Stromal cell of bone marrow (primary cell): ENCODE data around the gene MYO1C.
"Not testable (repeated sequence)": the region's sequence is repeated elsewhere in the genome, so short reads cannot be mapped to it uniquely, and the experiment has no call there.

ENCODE experiments used
- DNase-seq: peaks from one replicate; pipeline ENCODE4 v3.0.0-alpha.2; 2012; ENCODE audit warnings: low read depth

The MYO1C gene

GRCh38 chr17:1492249-1493206, at the start of gene MYO1C:
MYO1C (minus strand) TSS chr17:1492686; CDS start chr17:1492487, 199 bp downstream.
- no peak for DNase-seq

GRCh38 chr17:1541367-1541904, 49.0 kb upstream of the MYO1C start:
- DNase-seq, result no peak

GRCh38 chr17:1539811-1540210, 47.3 kb upstream of the MYO1C start:
- no peak for DNase-seq

- DNase-seq, result no peak
These were observed 43.3 kb upstream of the MYO1C start for GRCh38 chr17:1535737-1536136.

GRCh38 chr17:1533661-1534325, 41.3 kb upstream of the MYO1C start:
- no peak for DNase-seq

GRCh38 chr17:1532836-1533602, 40.5 kb upstream of the MYO1C start:
- DNase-seq, result no peak

GRCh38 chr17:1529863-1530262, 37.4 kb upstream of the MYO1C start:
- no peak for DNase-seq

- DNase-seq, result not testable (repeated sequence)
These were observed 34.4 kb upstream of the MYO1C start for GRCh38 chr17:1526876-1527275.

GRCh38 chr17:1522626-1523025, 30.1 kb upstream of the MYO1C start:
- DNase-seq, result no peak

GRCh38 chr17:1521086-1521640, 28.7 kb upstream of the MYO1C start:
- no peak for DNase-seq

GRCh38 chr17:1519678-1520077, 27.2 kb upstream of the MYO1C start:
- no peak for DNase-seq

- no peak for DNase-seq
These were observed 25.9 kb upstream of the MYO1C start for GRCh38 chr17:1518410-1518809.

GRCh38 chr17:1516388-1517161, 24.1 kb upstream of the MYO1C start, which contains the start of gene INPP5K:
INPP5K (minus strand) TSS chr17:1516612; CDS start chr17:1516499, 113 bp downstream.
- DNase-seq, result peak; percentile 95

GRCh38 chr17:1515640-1516387, 23.3 kb upstream of the MYO1C start:
- peak; percentile 70 for DNase-seq

GRCh38 chr17:1512351-1512750, 19.9 kb upstream of the MYO1C start:
- no peak for DNase-seq

GRCh38 chr17:1511756-1512321, 19.4 kb upstream of the MYO1C start:
- no peak for DNase-seq

- DNase-seq, result no peak
These were observed 18.8 kb upstream of the MYO1C start for GRCh38 chr17:1511290-1511689.

GRCh38 chr17:1509290-1509881, 16.9 kb upstream of the MYO1C start:
- no peak for DNase-seq

GRCh38 chr17:1508709-1509108, 16.2 kb upstream of the MYO1C start:
- not testable (repeated sequence) for DNase-seq
